ENCODE results near the gene GGTLC2.
"Not testable (repeated sequence)": the region's sequence is repeated elsewhere in the genome, so short reads cannot be mapped to it uniquely, and the experiment has no call there.

DNA sequence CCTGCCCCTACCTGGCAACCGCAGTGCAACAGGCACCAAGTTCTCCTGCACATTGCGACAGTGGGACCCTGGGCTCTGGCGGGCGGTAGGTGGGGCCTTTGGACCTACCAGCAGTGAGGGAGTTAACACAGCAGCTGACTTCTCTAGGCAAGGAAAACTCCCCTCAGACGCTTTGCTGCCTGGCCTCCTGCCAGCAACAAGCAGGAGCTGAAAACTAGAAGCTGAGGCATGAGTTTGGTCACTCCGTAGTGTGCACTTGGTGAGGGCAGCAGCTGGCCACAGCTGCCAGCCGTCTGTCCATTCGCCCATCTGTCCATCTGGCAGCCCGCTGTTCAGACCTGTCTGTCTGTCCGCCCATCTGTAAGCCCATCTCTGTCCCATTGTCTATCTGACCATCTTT, 7.2 kb downstream of the GGTLC2 start:
- not testable (repeated sequence) for TF ChIP-seq CTCF, POLR2A (IDR thresholded peaks at IDR 0.05)

Measured in heart left ventricle (tissue), 13 donors.